ENCODE data around the gene PSMA3.
A peak's percentile ranks its signal among the peaks of the same experiment; 100 is the strongest.

The PSMA3 gene

DNA sequence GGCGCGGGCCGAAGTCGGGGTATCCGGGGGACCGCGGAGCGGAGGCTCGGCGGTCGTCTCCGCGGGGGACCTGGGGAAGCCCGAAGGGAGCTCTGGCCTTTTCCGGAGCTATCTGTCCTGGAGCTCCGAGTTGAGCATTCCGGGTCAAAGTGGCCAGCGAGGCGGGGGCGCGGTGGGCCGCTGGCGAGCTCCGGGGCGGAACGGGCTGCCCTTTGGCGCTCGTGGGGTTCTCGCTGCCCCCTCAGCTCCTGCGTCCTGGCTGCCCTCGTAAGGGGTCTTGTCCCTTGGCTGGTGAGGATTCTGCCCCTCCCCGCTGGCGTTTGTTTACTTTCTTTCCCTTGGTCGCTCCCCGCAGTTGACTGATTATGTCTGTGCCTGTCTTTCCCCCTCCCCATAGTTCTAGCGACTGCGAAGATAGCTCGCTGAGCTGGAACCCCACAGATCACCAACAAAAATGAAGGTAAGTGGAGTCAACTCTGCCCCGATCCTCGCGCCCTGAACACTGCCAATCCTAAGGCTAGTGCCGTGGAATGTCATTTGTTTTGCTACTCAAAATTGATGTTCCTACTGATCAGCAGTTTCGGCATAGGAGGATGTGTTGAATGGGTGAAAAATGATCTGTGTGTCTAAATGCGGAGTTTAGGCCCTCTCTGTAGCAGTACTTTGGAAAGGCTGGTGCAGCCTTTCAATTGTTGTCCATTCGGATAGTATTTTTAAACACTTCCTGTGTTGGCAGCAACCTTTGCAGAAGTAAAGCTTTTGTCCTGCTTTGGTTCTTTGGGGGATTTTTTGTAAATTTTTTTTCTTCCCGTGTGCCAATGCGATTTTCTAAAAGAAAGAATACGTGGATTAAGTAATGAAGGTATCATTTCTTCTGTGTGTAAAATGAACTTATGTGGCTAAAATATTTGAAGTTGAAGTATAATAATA is 55.0 kb downstream of the PSMA3 start:
- peak in 1 of 6 experiments; percentile 24 for DNase-seq

DNA sequence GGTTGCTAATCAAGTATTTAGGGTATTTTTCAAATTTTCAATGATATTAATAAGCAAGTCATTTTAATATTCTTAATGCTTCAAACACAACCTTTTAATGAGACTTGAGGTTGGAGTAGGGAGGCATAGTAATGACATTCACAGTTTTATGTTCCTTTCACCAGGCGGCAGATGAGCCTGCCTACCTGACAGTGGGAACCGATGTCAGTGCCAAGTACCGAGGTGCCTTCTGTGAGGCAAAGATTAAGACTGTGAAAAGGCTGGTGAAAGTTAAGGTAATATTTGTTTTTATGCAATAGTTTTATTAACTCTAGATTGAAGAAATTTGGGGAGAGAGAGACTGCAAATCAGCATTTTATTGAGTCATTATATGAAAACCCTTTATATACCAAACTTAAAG is 56.8 kb downstream of the PSMA3 start:
- no peak for DNase-seq

DNA sequence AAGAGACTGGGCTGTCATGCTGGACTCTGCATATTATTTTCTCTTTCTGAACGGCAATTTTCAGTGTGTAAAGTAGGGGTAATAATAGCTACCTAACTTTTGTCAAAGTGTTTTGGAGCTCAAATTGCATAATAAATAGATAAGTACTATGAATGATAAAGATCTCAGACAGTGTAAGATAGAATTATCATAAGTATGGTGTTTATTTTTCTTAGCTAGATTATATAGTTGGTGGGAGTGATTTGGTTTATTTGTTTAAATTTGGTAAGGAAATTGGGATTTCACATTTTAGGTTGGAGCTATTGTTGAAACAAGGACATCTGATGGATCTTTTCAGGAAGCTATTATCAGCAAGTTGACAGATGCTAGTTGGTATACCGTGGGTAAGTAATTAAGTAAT is 61.1 kb downstream of the PSMA3 start:
- no peak for DNase-seq

DNA sequence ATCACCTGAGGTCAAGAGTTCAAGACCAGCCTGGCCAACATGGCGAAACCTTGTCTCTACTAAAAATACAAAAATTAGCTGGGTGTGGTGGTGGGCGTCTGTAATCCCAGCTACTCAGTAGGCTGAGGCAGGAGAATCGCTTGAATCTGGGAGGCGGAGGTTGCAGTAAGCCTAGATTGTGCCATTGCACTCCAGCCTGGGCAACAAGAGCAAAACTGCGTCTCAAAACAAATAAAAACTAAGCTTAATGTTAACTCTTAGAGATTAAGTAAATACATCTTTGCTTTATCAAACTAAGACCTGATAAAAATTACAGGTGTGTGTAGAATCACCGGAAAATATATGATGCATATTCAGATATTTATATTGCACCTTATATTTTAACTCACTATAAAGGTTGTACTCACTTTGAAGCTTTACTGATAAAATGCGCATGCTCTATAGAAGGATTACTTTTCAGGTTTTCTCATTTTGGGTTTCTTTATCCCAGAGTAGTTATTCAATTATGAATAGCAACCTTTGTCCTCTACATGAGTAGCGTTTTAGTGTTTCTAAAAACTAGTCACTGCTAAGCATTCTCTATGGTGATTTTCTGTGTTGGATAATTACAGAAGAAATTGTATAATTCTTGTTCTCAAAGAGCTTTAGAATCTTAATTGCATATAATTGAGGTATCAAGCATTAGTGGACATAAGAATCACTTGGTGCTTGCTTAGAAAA is 63.1 kb downstream of the PSMA3 start:
- DNase-seq, result no peak

DNA sequence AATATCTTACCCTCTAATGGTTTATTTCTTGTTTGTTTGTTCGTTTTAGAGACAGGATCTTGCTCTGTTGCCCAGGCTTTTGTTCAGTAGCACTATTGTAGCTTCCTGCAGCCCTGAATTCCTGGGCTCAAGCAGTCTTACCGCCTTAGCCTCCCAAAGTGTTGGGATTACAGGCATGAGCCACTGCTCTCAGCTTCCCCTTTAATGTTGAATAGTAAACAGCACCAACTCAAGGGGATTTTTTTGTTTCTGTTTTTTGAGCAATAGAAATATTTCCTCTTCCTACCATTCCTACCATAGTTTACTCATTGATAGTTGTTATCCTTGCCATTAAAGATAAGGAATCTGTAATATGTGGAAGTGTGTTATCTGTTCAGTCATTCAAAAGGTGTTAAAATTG is 64.4 kb downstream of the PSMA3 start:
- no peak for DNase-seq

DNA sequence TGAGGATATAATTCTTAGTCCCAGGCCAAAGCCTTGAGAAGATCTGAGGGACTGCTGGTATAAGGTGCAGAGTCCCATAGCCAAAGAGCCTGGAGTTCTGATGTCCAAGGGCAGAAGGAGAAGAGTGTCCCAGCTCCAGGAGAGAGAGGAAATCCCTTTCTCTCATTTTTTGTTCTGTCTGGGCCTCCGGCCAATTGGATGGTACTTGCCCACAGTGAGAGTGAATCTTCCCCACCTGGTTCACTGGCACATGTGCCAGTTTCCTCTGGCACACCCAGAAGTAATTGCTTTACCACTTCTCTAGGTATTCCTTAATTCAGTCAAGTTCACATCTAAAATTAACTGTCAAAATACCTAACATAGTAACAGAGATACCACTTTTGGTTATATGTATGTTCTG is 69.1 kb downstream of the PSMA3 start:
- DNase-seq, result no peak

DNA sequence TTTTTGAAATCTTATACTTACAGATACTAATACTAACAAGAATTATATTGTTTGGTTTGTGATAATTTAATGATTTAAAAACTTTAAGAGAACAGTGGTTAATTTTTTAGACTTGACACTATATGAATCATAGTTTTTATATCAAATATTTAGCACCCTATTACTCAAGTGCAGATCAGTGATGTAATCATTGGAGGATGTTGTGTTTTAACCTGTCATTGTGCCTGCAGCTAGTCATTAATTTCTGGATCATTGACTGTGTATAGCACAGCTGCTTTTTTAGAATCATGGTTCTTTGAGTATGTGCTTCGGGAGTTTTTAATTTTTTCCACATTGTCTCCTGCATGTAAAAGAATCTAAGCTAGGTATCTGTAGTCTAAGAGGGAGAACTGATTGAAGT is 71.0 kb downstream of the PSMA3 start:
- no peak for DNase-seq
